HepG2 (cell line): ENCODE data around the gene LIN28B. TPM values are rescaled to one million over a fixed set of nuclear protein-coding genes. Genes with fewer than 3 reads are reported as not detected.

Source experiments
- ATAC-seq: fragments of 200-7000 bp; cut with Tn5 transposase; 3 replicates; pipeline ENCODE4 v1.9.1; 2020; ENCODE audit warnings: mild to moderate bottlenecking, moderate library complexity
- BruUV-seq: library from RNA; stranded (reverse); fragments of 400-500 nt; replicated peaks from 2 replicates; lab custom pipeline; 2021; lab: Mats Ljungman, UMichigan
- CTCF ChIA-PET: fragments of 300-600 bp; formaldehyde crosslinking; extraction: SDS; loops from one replicate; lab custom pipeline; 2021; ENCODE audit warnings: low total read pairs, inconsistent platforms, low intra/inter-chr PET ratio; lab: Yijun Ruan, JAX
- POLR2A ChIA-PET: fragments of 350-600 bp; sonication (Branson Sonifier 250); formaldehyde crosslinking; loops from one replicate; lab custom pipeline; 2020; ENCODE audit warnings: antibody characterized with exemption, inconsistent platforms; lab: Yijun Ruan, JAX
- DNase-seq: peaks from one replicate; pipeline ENCODE4 v3.0.0-alpha.2; 2015; ENCODE audit warnings: low spot score
- FAIRE-seq: peaks from 3 replicates; lab custom pipeline; 2011; peaks lifted over from hg19 to GRCh38; lab: Jason Lieb, UNC
- H2AFZ ChIP-seq: one replicate; pipeline ENCODE4 v1.6.1; 2011; ENCODE audit warnings: low read length, inconsistent platforms
- H3K27ac ChIP-seq: fragments of 300-600 bp; 3 replicates; pipeline ENCODE4 v1.8.0; 2011; ENCODE audit warnings: mixed run types, mild to moderate bottlenecking, mixed read lengths, low read length, inconsistent platforms; ENCODE audit not compliant: insufficient read depth; ENCODE audit errors: extremely low read length
- H3K27me3 ChIP-seq, 2 experiments: fragments of 200-600 bp in 1 of 2; 2 replicates in 1 of 2; 3 replicates in 1 of 2; pipeline versions ENCODE4 v1.6.0 to v1.8.0; 2011; ENCODE audit warnings: low read length in 2 of 2, mild to moderate bottlenecking in 2 of 2, moderate library complexity in 2 of 2, inconsistent platforms in 1 of 2; ENCODE audit not compliant: insufficient read depth in 2 of 2, control insufficient read depth in 1 of 2
- H3K36me3 ChIP-seq, 2 experiments: fragments of 200-600 bp in 1 of 2; replicated peaks in 1 of 2; 2 replicates in 1 of 2; 3 replicates in 1 of 2; pipeline versions ENCODE4 v1.5.1 to v1.8.0; 2011; ENCODE audit warnings: low read length in 2 of 2, inconsistent platforms in 1 of 2; ENCODE audit not compliant: insufficient read depth in 2 of 2, control insufficient read depth in 1 of 2
- H3K4me1 ChIP-seq: 2 replicates; pipeline ENCODE4 v1.5.1; 2012; ENCODE audit warnings: low read length, inconsistent platforms; ENCODE audit not compliant: insufficient read depth
- H3K4me2 ChIP-seq: 2 replicates; pipeline ENCODE4 v1.6.0; 2011; ENCODE audit warnings: low read depth, low read length, inconsistent platforms
- H3K4me3 ChIP-seq, 3 experiments: fragments of 200-600 bp in 1 of 3; sonication (generic), shearing (Covaris generic) in 1 of 3; replicated peaks in 1 of 3; 2 replicates each; pipeline ENCODE4 v1.5.1; 2011 to 2016; ENCODE audit warnings: low read length in 3 of 3, inconsistent platforms in 2 of 3, low read depth in 2 of 3, mild to moderate bottlenecking in 2 of 3, control low read depth in 1 of 3, mixed read lengths in 1 of 3; ENCODE audit not compliant: insufficient read depth in 1 of 3
- H3K79me2 ChIP-seq: one replicate; pipeline ENCODE4 v1.6.1; 2011; ENCODE audit warnings: low read length, inconsistent platforms; ENCODE audit not compliant: insufficient read depth
- H3K9ac ChIP-seq: 2 replicates; pipeline ENCODE4 v1.6.0; 2011; ENCODE audit warnings: mild to moderate bottlenecking, low read depth, low read length, inconsistent platforms; ENCODE audit not compliant: insufficient read depth
- H3K9me3 ChIP-seq: 2 replicates; pipeline ENCODE4 v1.5.1; 2012; ENCODE audit warnings: mild to moderate bottlenecking, low read length
- H4K20me1 ChIP-seq: 2 replicates; pipeline ENCODE4 v1.6.0; 2011; ENCODE audit warnings: inconsistent platforms, mild to moderate bottlenecking, low read length, moderate library complexity; ENCODE audit not compliant: insufficient read depth
- CBX2 ChIP-seq, 2 experiments: fragments of 200-600 bp in 1 of 2; sonication (generic); formaldehyde crosslinking in 1 of 2; IDR thresholded peaks; 2 replicates each; pipeline versions ENCODE4 v1.7.0 to v1.8.1; 2018 to 2022; ENCODE audit warnings: low read depth in 2 of 2, low read length in 1 of 2, mild to moderate bottlenecking in 1 of 2, missing genetic modification reagents in 1 of 2
- ERF ChIP-seq: IDR thresholded peaks from 2 replicates; pipeline ENCODE4 v1.6.1; 2018; ENCODE audit warnings: missing biosample characterization, missing genetic modification reagents
- ESRRA ChIP-seq: sonication (generic); formaldehyde crosslinking; IDR thresholded peaks from 2 replicates; pipeline ENCODE4 v1.5.1; 2020; ENCODE audit warnings: mild to moderate bottlenecking, low read depth, missing genetic modification reagents
- IRF2 ChIP-seq: IDR thresholded peaks from 2 replicates; pipeline ENCODE4 v1.6.1; 2018; ENCODE audit warnings: missing genetic modification reagents, missing compliant biosample characterization
- NKX3-1 ChIP-seq: sonication (generic); formaldehyde crosslinking; IDR thresholded peaks from 2 replicates; pipeline ENCODE4 v1.5.0; 2020; ENCODE audit warnings: missing genetic modification reagents
- RAD21 ChIP-seq: fragments of 450-650 bp; formaldehyde crosslinking; IDR thresholded peaks from 2 replicates; pipeline ENCODE4 v1.5.0; 2020; ENCODE audit warnings: mild to moderate bottlenecking
- SATB2 ChIP-seq: sonication (generic); formaldehyde crosslinking; IDR thresholded peaks from 2 replicates; pipeline ENCODE4 v1.5.0; 2020; ENCODE audit warnings: missing genetic modification reagents
- ZNF33A ChIP-seq: sonication (generic); formaldehyde crosslinking; IDR thresholded peaks from 2 replicates; pipeline ENCODE4 v1.5.1; 2020; ENCODE audit warnings: missing genetic modification reagents, mild to moderate bottlenecking, moderate library complexity, borderline replicate concordance
- ZNF790 ChIP-seq: sonication (generic); formaldehyde crosslinking; IDR thresholded peaks from 2 replicates; pipeline ENCODE4 v1.8.0; 2022; ENCODE audit warnings: missing genetic modification reagents, mild to moderate bottlenecking, borderline replicate concordance
- WGBS: methylation state at CpG from one replicate; pipeline ENCODE4 v1.1.6; 2017; ENCODE audit warnings: low lambda C conversion rate; 5-methylcytosine and 5-hydroxymethylcytosine counted together
- in situ Hi-C: cut with HindIII; loops from 2 replicates; pipeline ENCODE4 v1.10.0; 2017; ENCODE audit warnings: low pct_unique_long_range_greater_than_20kb; ENCODE audit not compliant: extremely low pct_ligation_motif_present
- intact Hi-C: fragments of 100-400 bp; cut with micrococcal nuclease; formaldehyde crosslinking; loops from one replicate; pipeline ENCODE4 v1.10.0; 2022; ENCODE audit not compliant: unreplicated experiment
- polyA plus RNA-seq, 8 experiments: library from polyadenylated mRNA; depleted of rRNA in 3 of 8; stranded (reverse) in 7 of 8; unstranded in 1 of 8; fragments of >200 nt; fragmentation: Illumina TruSeq in 4 of 8; extraction: Trizol in 4 of 8; gene quantifications; 2 replicates each; pipeline versions ENCODE4 v1.2.1 to v1.2.3, GENCODE V29; 2011 to 2016; ENCODE audit warnings: low read depth in 4 of 8, missing spikeins in 1 of 8, mixed read lengths in 1 of 8; ENCODE audit not compliant: insufficient read depth in 1 of 8
- total RNA-seq, 5 experiments: library from RNA; depleted of rRNA; stranded (reverse); fragments of >200 nt; fragmentation: Illumina TruSeq; extraction: Trizol; gene quantifications; 2 replicates each; pipeline ENCODE4 v1.2.3, GENCODE V29; 2016; ENCODE audit warnings: low read depth in 1 of 5
- TF ChIP-seq, protein P1 (sequence below): sonication (generic); formaldehyde crosslinking; IDR thresholded peaks from 2 replicates; pipeline ENCODE4 v1.5.1; 2020; ENCODE audit warnings: missing genetic modification reagents, mild to moderate bottlenecking, borderline replicate concordance
- TF ChIP-seq, protein P2 (sequence below): sonication (generic); formaldehyde crosslinking; IDR thresholded peaks from 2 replicates; pipeline ENCODE4 v1.8.0; 2022; ENCODE audit warnings: missing genetic modification reagents, mild to moderate bottlenecking, inconsistent platforms, borderline replicate concordance
- TF ChIP-seq, protein P3 (sequence below), 2 experiments: sonication (generic) in 1 of 2; formaldehyde crosslinking in 1 of 2; IDR thresholded peaks; 2 replicates each; pipeline versions ENCODE4 v1.4.0 to v1.6.1; 2016 to 2020; ENCODE audit warnings: borderline replicate concordance in 1 of 2, low read depth in 1 of 2, mild to moderate bottlenecking in 1 of 2, missing genetic modification reagents in 1 of 2

LIN28B gene
- total and polyA plus RNA-seq, 2 of the 13 experiments (the other 11 are each of a cell fraction or from before 2014, with no cell fraction given) = 14.5 to 56.8 TPM

DNA sequence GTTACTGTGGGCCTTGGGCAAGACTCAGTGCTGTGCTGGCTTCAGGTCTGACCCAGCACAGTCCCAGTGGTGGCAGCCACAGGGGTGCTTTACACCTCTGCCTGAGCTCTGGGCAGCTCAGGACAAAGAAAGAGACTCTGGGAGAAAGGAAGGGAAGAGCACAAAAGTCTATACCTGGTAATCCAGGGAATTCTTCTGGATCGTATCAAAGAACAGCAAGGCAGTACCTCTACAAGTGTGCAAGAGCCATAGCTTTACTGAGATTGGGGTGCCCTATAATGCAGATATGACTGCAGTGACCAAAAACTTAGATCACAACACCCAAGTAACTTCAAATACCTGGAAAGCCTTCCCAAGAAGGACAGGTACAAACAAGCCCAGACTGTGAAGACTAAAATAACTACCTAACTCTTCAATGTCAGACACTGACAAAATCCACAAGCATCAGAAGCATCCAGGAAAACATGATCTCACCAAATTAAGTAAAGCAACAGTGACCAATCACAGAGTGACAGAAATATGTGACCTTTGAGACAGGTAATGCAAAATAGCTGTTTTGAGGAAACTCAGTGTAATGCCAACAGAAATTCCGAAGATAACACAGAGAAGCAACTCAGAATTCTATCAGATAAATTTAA, 47.9 kb upstream of the LIN28B start:
- H2AFZ ChIP-seq = no peak overlapping the region
- H3K79me2 ChIP-seq = no peaks in the 10 kb centered on the region
- H3K9ac ChIP-seq = no peak overlapping the region
- no peak for FAIRE-seq
- POLR2A ChIA-PET = no interaction called here
- CTCF ChIA-PET = no interaction called here
- no peak overlapping the region for H3K4me3 ChIP-seq
- in situ Hi-C loops (no loop called here), intact Hi-C loops (no loop called here)
- ATAC-seq = peak; percentile 68
- H3K4me1 ChIP-seq = peaks cover 17% of the 10 kb centered on the region
- TF ChIP-seq IRF2 (CRISPR knock-in tag) = no peak
- no peak for TF ChIP-seq ZNF790 (CRISPR knock-in tag)
- TF ChIP-seq ERF (CRISPR knock-in tag) = no peak
- TF ChIP-seq NKX3-1 = no peak
- no peak for TF ChIP-seq ESRRA
- TF ChIP-seq SATB2 (CRISPR knock-in tag) = no peak
- no peak for TF ChIP-seq ZNF33A (CRISPR knock-in tag)
- TF ChIP-seq, protein P1, sequence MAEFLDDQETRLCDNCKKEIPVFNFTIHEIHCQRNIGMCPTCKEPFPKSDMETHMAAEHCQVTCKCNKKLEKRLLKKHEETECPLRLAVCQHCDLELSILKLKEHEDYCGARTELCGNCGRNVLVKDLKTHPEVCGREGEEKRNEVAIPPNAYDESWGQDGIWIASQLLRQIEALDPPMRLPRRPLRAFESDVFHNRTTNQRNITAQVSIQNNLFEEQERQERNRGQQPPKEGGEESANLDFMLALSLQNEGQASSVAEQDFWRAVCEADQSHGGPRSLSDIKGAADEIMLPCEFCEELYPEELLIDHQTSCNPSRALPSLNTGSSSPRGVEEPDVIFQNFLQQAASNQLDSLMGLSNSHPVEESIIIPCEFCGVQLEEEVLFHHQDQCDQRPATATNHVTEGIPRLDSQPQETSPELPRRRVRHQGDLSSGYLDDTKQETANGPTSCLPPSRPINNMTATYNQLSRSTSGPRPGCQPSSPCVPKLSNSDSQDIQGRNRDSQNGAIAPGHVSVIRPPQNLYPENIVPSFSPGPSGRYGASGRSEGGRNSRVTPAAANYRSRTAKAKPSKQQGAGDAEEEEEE (CRISPR knock-in tag) = no peak
- TF ChIP-seq, protein P2, sequence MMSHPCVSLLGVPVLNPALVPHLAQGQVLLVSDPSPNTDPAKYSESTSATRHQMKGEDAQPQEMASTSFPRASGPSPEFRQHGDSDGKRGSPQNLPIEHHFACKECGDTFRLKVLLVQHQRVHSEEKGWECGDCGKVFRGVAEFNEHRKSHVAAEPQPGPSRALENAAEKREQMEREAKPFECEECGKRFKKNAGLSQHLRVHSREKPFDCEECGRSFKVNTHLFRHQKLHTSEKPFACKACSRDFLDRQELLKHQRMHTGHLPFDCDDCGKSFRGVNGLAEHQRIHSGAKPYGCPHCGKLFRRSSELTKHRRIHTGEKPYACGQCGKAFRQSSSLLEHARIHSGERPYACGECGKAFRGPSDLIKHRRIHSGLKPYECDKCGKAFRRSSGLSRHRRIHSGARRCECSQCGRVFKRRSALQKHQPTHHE = no peak
- TF ChIP-seq RAD21 (CRISPR knock-in tag) = no peak
- no peak for TF ChIP-seq CBX2 (IDR thresholded peaks at IDR 0.05; ENCODE audit: low read depth, low read length)
- no peak for TF ChIP-seq CBX2 (CRISPR knock-in tag; IDR thresholded peaks at IDR 0.05; ENCODE audit: low read depth)
- TF ChIP-seq, protein P3, sequence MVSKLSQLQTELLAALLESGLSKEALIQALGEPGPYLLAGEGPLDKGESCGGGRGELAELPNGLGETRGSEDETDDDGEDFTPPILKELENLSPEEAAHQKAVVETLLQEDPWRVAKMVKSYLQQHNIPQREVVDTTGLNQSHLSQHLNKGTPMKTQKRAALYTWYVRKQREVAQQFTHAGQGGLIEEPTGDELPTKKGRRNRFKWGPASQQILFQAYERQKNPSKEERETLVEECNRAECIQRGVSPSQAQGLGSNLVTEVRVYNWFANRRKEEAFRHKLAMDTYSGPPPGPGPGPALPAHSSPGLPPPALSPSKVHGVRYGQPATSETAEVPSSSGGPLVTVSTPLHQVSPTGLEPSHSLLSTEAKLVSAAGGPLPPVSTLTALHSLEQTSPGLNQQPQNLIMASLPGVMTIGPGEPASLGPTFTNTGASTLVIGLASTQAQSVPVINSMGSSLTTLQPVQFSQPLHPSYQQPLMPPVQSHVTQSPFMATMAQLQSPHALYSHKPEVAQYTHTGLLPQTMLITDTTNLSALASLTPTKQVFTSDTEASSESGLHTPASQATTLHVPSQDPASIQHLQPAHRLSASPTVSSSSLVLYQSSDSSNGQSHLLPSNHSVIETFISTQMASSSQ (IDR thresholded peaks at IDR 0.05; ENCODE audit: low read depth) = no peak
- TF ChIP-seq, protein P3 (CRISPR knock-in tag; IDR thresholded peaks at IDR 0.05; ENCODE audit: borderline replicate concordance) = no peak
- no peaks in the 10 kb centered on the region; a peak in 1 of 5 replicates for H3K27me3 ChIP-seq
- no peaks in the 10 kb centered on the region for H3K36me3 ChIP-seq
- 21% methylated on average over 2 of the region's 2 CpGs for WGBS
- H3K27ac ChIP-seq = no peak overlapping the region
- H3K4me2 ChIP-seq = peak overlapping the region; percentile 27; the same call in 1 of the 2 replicates
- no peaks in the 10 kb centered on the region for H4K20me1 ChIP-seq
- DNase-seq = no peak
- no TSS peak for BruUV-seq
- peaks cover 5% of the 10 kb centered on the region; the same call in 1 of the 2 replicates for H3K9me3 ChIP-seq
